Liver (tissue), 9 donors: Measurements from ENCODE around the gene INPP5E. TPM values are rescaled to one million over a fixed set of nuclear protein-coding genes. Genes with fewer than 3 reads are reported as not detected.

Experiments
- DNase-seq: peaks from one replicate; pipeline ENCODE4 v3.0.0-alpha.2; 2017; ENCODE audit warnings: low spot score
- H3K27ac ChIP-seq, 2 donors: one replicate each; pipeline ENCODE4 v1.7.0; 2013; ENCODE audit warnings: inconsistent platforms in 2 of 2, low read length in 2 of 2, control low read depth in 1 of 2, low read depth in 1 of 2, mild to moderate bottlenecking in 1 of 2
- H3K27me3 ChIP-seq, 4 donors: one replicate each; pipeline versions ENCODE4 v1.6.1 to v1.7.0; 2013; ENCODE audit warnings: low read length in 3 of 4, inconsistent platforms in 1 of 4, mild to moderate bottlenecking in 1 of 4, moderate library complexity in 1 of 4; ENCODE audit not compliant: control insufficient read depth in 4 of 4, insufficient read depth in 4 of 4
- H3K36me3 ChIP-seq, 4 donors: one replicate each; pipeline versions ENCODE4 v1.6.1 to v1.7.0; 2013; ENCODE audit warnings: low read length in 3 of 4, mild to moderate bottlenecking in 3 of 4, low read depth in 1 of 4, moderate library complexity in 1 of 4; ENCODE audit not compliant: control insufficient read depth in 4 of 4, insufficient read depth in 3 of 4
- H3K4me1 ChIP-seq, 4 donors: one replicate each; pipeline versions ENCODE4 v1.6.1 to v1.7.0; 2013; ENCODE audit warnings: low read length in 3 of 4, mild to moderate bottlenecking in 3 of 4, moderate library complexity in 1 of 4; ENCODE audit not compliant: control insufficient read depth in 4 of 4, insufficient read depth in 4 of 4
- H3K4me3 ChIP-seq, 3 donors: one replicate each; pipeline versions ENCODE4 v1.6.1 to v1.7.0; 2013; ENCODE audit warnings: low read length in 3 of 3, control low read depth in 1 of 3, low read depth in 1 of 3, mild to moderate bottlenecking in 1 of 3
- H3K9ac ChIP-seq, 2 donors: one replicate each; pipeline ENCODE4 v1.7.0; 2013; ENCODE audit warnings: low read length in 2 of 2, mild to moderate bottlenecking in 2 of 2, moderate library complexity in 2 of 2, control low read depth in 1 of 2, low read depth in 1 of 2
- H3K9me3 ChIP-seq, 4 donors: one replicate each; pipeline versions ENCODE4 v1.6.1 to v1.7.0; 2013; ENCODE audit warnings: low read length in 3 of 4; ENCODE audit not compliant: control insufficient read depth in 4 of 4
- EGR1 ChIP-seq, 2 donors: IDR thresholded peaks; 2 replicates each; pipeline ENCODE4 v1.6.1; 2016 to 2018; ENCODE audit warnings: antibody characterized with exemption in 2 of 2, low read depth in 2 of 2
- FOXA1 ChIP-seq: IDR thresholded peaks from 2 replicates; pipeline ENCODE4 v1.6.1; 2016; ENCODE audit warnings: antibody characterized with exemption
- FOXA2 ChIP-seq: IDR thresholded peaks from 2 replicates; pipeline ENCODE4 v1.6.1; 2016; ENCODE audit warnings: antibody characterized with exemption
- GABPA ChIP-seq, 2 donors: IDR thresholded peaks in 1 of 2; conservative IDR thresholded peaks in 1 of 2; 2 replicates each; pipeline ENCODE4 v1.6.1; 2016; ENCODE audit warnings: antibody characterized with exemption in 2 of 2, mild to moderate bottlenecking in 1 of 2, moderate library complexity in 1 of 2
- HNF4A ChIP-seq, 2 donors: conservative IDR thresholded peaks; 2 replicates each; pipeline ENCODE4 v1.6.1; 2016; ENCODE audit warnings: antibody characterized with exemption in 2 of 2, mild to moderate bottlenecking in 2 of 2
- JUND ChIP-seq, 2 donors: IDR thresholded peaks; 2 replicates each; pipeline ENCODE4 v1.6.1; 2016; ENCODE audit warnings: antibody characterized with exemption in 2 of 2
- NR2F2 ChIP-seq: IDR thresholded peaks from 2 replicates; pipeline ENCODE4 v1.6.1; 2016; ENCODE audit warnings: antibody characterized with exemption
- RAD21 ChIP-seq, 2 donors: IDR thresholded peaks; 2 replicates each; pipeline ENCODE4 v1.6.1; 2016; ENCODE audit warnings: antibody characterized with exemption in 2 of 2, mild to moderate bottlenecking in 2 of 2
- RXRA ChIP-seq, 2 donors: IDR thresholded peaks; 2 replicates each; pipeline ENCODE4 v1.6.1; 2017 to 2018; ENCODE audit warnings: antibody characterized with exemption in 2 of 2, mild to moderate bottlenecking in 1 of 2
- SP1 ChIP-seq: IDR thresholded peaks from 2 replicates; pipeline ENCODE4 v1.6.1; 2018; ENCODE audit warnings: antibody characterized with exemption, mild to moderate bottlenecking
- TAF1 ChIP-seq: conservative IDR thresholded peaks from 2 replicates; pipeline ENCODE4 v1.6.1; 2016; ENCODE audit warnings: antibody characterized with exemption, mild to moderate bottlenecking
- YY1 ChIP-seq: IDR thresholded peaks from 2 replicates; pipeline ENCODE4 v1.6.1; 2016; ENCODE audit warnings: antibody characterized with exemption, mild to moderate bottlenecking
- WGBS: extraction: QIAGEN DNeasy Blood & Tissue Kit; methylation state at CpG from one replicate; pipeline ENCODE4 v1.1.7; 2013; 5-methylcytosine and 5-hydroxymethylcytosine counted together
- polyA plus RNA-seq, 2 donors: library from polyadenylated mRNA; stranded (reverse) in 1 of 2; unstranded in 1 of 2; fragments of 200-250 nt in 1 of 2; fragments of >200 nt in 1 of 2; fragmentation: Nextera tagmentation in 1 of 2; extraction: Ambion mirVana in 1 of 2; gene quantifications; one replicate each; pipeline versions ENCODE4 v1.2.1 to v1.2.3, GENCODE V29; 2013 to 2015
- total RNA-seq, 2 donors: library from RNA; depleted of rRNA; stranded (reverse); fragments of >200 nt; gene quantifications; one replicate each; pipeline ENCODE4 v1.2.3, GENCODE V29; 2014
- TF ChIP-seq, protein P1 (sequence below): IDR thresholded peaks from 2 replicates; pipeline ENCODE4 v1.6.1; 2016; ENCODE audit warnings: antibody characterized with exemption
- TF ChIP-seq, protein P2 (sequence below): IDR thresholded peaks from 2 replicates; pipeline ENCODE4 v1.6.1; 2016; ENCODE audit warnings: antibody characterized with exemption
- TF ChIP-seq, protein P3 (sequence below): IDR thresholded peaks from 2 replicates; pipeline ENCODE4 v1.6.1; 2016; ENCODE audit warnings: antibody characterized with exemption
- TF ChIP-seq, protein P4 (sequence below): IDR thresholded peaks from 2 replicates; pipeline ENCODE4 v1.6.1; 2016; ENCODE audit warnings: antibody characterized with exemption, mild to moderate bottlenecking
- donor health status: healthy.
- donor health status: healthy.
- donor health status: healthy.
- donor health status: healthy.
- donor health status: healthy.

The INPP5E gene
- total and polyA plus RNA-seq, 4 donors = 1.0 to 3.3 (median 2.9) TPM

DNA sequence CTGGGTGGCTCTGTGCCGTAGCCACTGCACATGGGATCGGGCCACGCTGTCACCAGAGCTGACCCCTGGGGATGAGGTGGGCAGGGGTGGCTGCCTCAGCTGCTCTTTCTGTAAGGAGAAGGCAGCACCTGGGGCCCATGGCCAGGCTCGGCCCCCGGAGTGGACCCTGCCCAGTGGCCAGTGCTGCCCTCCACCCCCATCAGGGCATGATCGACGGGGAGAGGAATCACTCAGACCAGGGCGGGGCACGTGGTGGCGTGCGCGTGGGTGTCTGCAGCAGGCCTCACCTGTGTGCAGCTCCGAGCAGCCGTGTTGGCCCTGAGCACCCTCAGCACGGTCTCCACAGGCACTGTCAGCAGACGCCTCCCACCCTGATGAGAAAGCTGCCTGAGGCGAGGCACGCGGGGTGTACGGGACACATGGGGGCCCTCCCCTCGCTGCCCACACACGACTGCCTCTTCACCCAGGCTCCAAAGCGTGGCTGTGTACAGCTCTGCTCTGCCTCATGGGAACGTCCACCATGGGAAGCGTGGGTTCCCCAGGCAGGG, 57.6 kb downstream of the INPP5E start:
- H3K9ac ChIP-seq = no peak overlapping the region
- peaks cover 0 to 17% (median 6%) of the 10 kb centered on the region in 4 donors for H3K4me1 ChIP-seq
- no peaks in the 10 kb centered on the region for H3K9me3 ChIP-seq
- no peak for DNase-seq
- TF ChIP-seq, protein P1, sequence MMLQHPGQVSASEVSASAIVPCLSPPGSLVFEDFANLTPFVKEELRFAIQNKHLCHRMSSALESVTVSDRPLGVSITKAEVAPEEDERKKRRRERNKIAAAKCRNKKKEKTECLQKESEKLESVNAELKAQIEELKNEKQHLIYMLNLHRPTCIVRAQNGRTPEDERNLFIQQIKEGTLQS = no peak
- TF ChIP-seq SP1 (no peak), HNF4A (conservative IDR thresholded peaks at IDR 0.05) (no peak), GABPA (IDR thresholded peaks at IDR 0.05 in 1 of 2, conservative IDR thresholded peaks at IDR 0.05 in 1 of 2) (no peak), EGR1 (IDR thresholded peaks at IDR 0.05; ENCODE audit: low read depth in 2 of 2) (no peak), RXRA (IDR thresholded peaks at IDR 0.05) (no peak), FOXA2 (no peak), RAD21 (IDR thresholded peaks at IDR 0.05) (no peak), FOXA1 (no peak), TAF1 (no peak), YY1 (no peak), JUND (IDR thresholded peaks at IDR 0.05) (no peak)
- TF ChIP-seq, protein P2, sequence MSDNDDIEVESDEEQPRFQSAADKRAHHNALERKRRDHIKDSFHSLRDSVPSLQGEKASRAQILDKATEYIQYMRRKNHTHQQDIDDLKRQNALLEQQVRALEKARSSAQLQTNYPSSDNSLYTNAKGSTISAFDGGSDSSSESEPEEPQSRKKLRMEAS = no peak
- TF ChIP-seq, protein P3, sequence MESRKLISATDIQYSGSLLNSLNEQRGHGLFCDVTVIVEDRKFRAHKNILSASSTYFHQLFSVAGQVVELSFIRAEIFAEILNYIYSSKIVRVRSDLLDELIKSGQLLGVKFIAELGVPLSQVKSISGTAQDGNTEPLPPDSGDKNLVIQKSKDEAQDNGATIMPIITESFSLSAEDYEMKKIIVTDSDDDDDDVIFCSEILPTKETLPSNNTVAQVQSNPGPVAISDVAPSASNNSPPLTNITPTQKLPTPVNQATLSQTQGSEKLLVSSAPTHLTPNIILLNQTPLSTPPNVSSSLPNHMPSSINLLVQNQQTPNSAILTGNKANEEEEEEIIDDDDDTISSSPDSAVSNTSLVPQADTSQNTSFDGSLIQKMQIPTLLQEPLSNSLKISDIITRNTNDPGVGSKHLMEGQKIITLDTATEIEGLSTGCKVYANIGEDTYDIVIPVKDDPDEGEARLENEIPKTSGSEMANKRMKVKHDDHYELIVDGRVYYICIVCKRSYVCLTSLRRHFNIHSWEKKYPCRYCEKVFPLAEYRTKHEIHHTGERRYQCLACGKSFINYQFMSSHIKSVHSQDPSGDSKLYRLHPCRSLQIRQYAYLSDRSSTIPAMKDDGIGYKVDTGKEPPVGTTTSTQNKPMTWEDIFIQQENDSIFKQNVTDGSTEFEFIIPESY = no peak
- no peaks in the 10 kb centered on the region for H3K27me3 ChIP-seq
- H3K27ac ChIP-seq = no peak overlapping the region
- peaks cover 6 to 63% (median 23%) of the 10 kb centered on the region in 4 donors for H3K36me3 ChIP-seq
- 95% methylated on average over 25 of the region's 25 CpGs for WGBS
- H3K4me3 ChIP-seq = no peak overlapping the region

DNA sequence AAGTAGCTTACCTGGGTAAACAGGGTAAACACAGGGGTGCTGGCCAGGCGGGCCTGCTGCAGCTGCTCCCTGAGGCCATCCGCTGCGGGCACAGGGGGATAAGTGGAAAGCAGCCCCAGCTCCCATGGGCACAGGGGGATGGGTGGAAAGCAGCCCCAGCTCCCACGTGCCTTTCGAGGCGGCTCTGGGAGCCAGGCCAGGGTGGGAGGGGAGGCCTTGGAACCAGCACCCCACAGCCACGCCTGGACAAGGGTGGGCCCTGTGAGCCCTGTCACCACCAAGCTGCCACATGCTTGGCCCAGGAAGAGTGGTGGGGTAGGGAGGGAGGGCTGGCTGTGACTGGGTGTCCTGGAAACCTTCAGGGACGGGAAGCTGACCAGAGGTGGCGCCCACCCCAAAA, 58.3 kb downstream of the INPP5E start:
- no peak overlapping the region for H3K4me3 ChIP-seq
- 90% methylated on average over 9 of the region's 9 CpGs for WGBS
- H3K36me3 ChIP-seq = peaks cover 6 to 63% (median 20%) of the 10 kb centered on the region in 4 donors
- TF ChIP-seq TAF1 = no peak
- no peak for TF ChIP-seq EGR1 (IDR thresholded peaks at IDR 0.05; ENCODE audit: low read depth in 2 of 2)
- TF ChIP-seq JUND (IDR thresholded peaks at IDR 0.05) = no peak
- no peak for TF ChIP-seq RXRA (IDR thresholded peaks at IDR 0.05)
- TF ChIP-seq, protein P1 = no peak
- TF ChIP-seq FOXA2 = no peak
- TF ChIP-seq FOXA1 = no peak
- no peak for TF ChIP-seq RAD21 (IDR thresholded peaks at IDR 0.05)
- TF ChIP-seq YY1 = no peak
- no peak for TF ChIP-seq GABPA (IDR thresholded peaks at IDR 0.05 in 1 of 2, conservative IDR thresholded peaks at IDR 0.05 in 1 of 2)
- no peaks in the 10 kb centered on the region for H3K27me3 ChIP-seq
- peaks cover 0 to 15% (median 4%) of the 10 kb centered on the region in 4 donors for H3K4me1 ChIP-seq
- no peak overlapping the region for H3K9ac ChIP-seq
- no peak overlapping the region for H3K27ac ChIP-seq
- no peak for DNase-seq
- H3K9me3 ChIP-seq = no peaks in the 10 kb centered on the region

DNA sequence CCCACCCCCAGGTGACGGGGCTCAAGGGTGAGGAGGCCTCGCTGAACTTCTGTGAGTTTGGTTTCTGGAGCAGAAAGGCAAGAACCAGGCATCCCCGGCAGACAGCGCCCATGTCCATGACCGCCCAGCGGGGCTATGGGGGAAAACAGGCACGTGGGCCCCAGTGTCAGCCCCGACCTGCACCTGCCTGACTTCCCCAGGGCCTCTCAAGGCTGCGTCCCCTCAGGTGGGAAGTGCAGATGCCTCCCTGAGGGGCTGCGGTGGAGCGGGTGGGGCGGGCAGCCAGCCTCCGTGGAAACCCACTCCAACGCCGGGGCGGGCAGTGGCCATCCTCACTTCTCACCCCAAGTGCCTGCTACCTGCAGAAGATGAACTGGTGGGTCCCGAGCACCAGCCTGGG, 59.3 kb downstream of the INPP5E start:
- Histone ChIP-seq H3K9ac (no peak overlapping the region), H3K36me3 (peaks cover 6 to 58% (median 17%) of the 10 kb centered on the region in 4 donors), H3K27me3 (no peaks in the 10 kb centered on the region), H3K4me1 (peaks cover 0 to 15% (median 4%) of the 10 kb centered on the region in 4 donors), H3K4me3 (no peak overlapping the region), H3K27ac (no peak overlapping the region), H3K9me3 (no peaks in the 10 kb centered on the region)
- no peak for DNase-seq
- WGBS = 94% methylated on average over 17 of the region's 17 CpGs
- TF ChIP-seq NR2F2 = no peak
- no peak for TF ChIP-seq JUND (IDR thresholded peaks at IDR 0.05)
- TF ChIP-seq, protein P4, sequence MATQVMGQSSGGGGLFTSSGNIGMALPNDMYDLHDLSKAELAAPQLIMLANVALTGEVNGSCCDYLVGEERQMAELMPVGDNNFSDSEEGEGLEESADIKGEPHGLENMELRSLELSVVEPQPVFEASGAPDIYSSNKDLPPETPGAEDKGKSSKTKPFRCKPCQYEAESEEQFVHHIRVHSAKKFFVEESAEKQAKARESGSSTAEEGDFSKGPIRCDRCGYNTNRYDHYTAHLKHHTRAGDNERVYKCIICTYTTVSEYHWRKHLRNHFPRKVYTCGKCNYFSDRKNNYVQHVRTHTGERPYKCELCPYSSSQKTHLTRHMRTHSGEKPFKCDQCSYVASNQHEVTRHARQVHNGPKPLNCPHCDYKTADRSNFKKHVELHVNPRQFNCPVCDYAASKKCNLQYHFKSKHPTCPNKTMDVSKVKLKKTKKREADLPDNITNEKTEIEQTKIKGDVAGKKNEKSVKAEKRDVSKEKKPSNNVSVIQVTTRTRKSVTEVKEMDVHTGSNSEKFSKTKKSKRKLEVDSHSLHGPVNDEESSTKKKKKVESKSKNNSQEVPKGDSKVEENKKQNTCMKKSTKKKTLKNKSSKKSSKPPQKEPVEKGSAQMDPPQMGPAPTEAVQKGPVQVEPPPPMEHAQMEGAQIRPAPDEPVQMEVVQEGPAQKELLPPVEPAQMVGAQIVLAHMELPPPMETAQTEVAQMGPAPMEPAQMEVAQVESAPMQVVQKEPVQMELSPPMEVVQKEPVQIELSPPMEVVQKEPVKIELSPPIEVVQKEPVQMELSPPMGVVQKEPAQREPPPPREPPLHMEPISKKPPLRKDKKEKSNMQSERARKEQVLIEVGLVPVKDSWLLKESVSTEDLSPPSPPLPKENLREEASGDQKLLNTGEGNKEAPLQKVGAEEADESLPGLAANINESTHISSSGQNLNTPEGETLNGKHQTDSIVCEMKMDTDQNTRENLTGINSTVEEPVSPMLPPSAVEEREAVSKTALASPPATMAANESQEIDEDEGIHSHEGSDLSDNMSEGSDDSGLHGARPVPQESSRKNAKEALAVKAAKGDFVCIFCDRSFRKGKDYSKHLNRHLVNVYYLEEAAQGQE = no peak
- TF ChIP-seq RXRA (IDR thresholded peaks at IDR 0.05) = no peak
